ENCODE measurements around the gene GAS6.

The GAS6 gene

DNA sequence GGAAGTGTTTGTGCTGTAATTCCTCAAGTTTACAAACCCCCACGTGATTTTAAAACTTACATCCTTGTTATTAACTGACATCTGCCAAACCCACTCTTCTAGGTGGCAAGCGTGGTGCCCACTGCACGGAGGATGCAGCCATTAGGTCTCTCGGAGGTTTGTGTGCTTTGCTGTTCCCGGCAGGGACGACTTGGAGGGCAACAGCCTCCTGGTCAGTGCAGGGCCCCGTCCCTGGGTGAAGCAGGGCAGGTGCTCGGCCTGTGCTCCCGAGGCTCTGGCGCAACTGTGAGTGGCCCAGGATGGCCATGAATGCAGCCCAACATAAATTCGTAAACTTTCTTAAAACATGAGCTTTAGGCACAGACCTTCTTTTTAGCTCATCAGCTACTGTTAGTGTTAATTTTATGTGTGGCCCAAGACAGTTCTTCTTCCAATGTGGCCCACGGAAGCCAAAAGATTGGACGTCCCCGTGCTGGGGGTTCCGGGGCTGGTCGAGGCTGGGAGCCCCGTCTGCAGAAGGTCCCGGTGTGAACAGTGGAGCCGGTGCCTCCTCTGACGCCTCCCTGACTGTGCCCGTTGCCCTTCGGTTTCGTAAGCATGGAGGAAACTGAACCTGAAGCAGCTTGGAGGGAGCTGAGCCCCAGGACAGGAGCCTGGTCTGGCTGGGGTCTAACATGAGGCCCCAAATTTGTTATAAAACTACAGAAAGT is 11.9 kb downstream of the GAS6 start:
- DNase-seq (ENCODE audit: low read depth in 2 of 2): no peak

- no peak for DNase-seq (ENCODE audit: low read depth in 2 of 2)
These were observed 12.4 kb downstream of the GAS6 start for GRCh38 chr13:113851480-113851803.

GRCh38 chr13:113850722-113851479 is 13.0 kb downstream of the GAS6 start:
- no peak for DNase-seq (ENCODE audit: low read depth in 2 of 2)

DNA sequence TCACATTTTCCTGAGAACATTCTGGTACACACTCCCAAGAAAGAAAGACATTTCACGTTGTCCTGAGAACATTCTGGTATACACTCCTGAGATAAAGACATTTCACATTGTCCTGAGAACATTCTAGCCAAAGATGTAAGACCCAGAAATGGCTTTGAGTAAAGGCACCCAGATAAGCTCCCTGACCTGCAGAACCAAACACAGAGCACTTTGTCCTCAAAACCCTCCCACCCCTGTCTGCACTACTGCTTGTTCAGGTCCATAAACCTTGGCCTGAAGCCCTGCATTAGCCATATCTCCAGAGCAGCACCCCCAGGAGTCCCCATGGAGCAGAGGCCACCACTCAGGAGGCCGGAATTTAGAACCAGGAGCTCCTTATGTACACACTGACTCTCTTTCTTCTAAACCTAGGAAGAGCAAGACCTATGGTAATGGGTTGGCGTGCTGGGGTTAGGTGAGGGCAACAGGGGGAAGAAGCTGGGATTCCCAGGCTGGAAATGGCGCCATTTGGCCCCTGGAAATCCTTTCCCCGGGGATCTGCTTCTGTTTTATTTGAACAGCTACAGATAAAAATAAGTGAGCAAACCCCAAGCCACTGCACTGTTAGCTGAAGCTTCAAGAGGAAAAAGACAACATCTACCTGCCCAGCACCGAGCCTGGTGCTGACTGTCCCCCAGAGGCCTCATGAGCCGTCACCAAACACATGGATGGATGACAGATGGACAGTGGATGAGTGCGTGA is 13.7 kb downstream of the GAS6 start:
- DNase-seq (ENCODE audit: low read depth in 2 of 2): no peak

DNA sequence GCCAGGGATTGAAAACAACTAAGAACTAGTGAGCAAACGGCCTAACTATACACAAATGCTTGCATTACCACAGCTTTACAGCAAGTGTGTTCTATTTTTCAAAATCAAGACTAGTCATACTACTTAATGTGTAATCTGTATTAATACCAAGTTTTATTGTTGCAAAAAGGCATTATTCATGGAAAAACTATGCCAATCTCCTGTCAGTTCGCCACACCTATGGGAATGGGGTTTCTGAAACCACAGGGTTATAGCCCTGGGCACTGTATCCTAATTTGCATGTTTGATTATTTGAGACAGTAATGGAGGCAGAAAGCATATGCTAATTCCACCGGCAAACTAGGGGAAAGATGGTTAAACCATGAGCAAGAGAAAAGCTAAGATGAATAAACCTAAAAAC is 14.3 kb downstream of the GAS6 start:
- DNase-seq (ENCODE audit: low read depth in 2 of 2): no peak

DNA sequence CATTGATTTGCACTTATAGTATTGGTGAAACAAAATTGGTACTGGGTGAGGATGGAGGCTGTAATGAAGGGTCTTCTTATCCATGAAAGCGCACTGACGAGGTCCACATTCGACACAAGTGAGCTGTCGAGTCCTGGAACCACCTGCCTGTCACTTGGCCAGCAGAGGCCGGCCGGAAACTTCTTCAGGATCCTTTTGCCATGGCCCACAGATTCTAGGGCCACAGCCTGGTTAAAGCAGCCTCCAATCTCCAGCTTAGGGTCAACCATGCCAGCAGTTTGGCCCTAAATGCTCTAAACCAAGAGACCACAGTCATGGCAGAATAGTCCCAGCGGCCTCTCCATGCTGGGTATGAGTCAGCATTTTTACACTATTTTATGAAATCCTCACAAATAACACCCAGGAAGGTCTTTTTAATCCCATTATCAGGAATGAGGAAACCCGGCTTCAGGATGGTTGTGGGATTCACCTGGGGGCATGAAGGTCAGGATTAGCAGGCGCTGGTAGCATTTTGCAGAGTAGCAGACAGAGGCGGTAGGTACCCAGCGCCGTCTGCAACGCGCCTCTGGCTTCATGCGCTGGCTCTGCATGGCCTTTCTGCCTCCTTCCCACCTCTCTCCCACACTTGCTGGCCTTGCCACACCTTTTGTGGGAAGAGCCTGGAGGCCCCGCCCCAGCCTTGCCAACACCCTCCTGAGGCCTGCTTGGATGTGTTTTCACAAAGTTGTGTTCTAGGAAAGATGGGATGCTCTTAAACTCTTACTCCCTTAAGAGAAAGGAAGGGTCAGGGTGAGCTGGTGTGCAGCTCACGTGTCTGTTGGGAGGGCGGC is 15.2 kb downstream of the GAS6 start:
- no peak for DNase-seq (ENCODE audit: low read depth in 2 of 2)

DNA sequence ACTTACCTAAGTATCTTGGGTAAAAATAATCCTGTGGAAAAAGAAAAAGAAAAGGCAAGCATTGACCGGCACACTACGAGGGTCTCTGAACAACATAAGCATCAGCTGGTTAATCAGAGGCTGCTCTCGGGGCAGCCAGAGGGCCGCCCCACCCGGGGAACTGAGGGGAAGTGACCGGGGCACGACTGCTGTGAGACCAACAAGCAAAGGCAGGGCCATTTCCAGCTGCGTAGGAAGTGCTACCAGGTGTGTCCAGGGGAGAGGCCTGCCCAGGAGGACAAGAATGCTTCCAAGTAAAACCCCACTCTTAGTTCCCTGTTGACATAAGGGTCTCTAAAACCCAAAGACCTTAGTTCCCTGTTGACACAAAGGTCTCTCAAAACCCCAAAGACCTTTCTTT is 15.9 kb downstream of the GAS6 start:
- no peak for DNase-seq (ENCODE audit: low read depth in 2 of 2)

DNA sequence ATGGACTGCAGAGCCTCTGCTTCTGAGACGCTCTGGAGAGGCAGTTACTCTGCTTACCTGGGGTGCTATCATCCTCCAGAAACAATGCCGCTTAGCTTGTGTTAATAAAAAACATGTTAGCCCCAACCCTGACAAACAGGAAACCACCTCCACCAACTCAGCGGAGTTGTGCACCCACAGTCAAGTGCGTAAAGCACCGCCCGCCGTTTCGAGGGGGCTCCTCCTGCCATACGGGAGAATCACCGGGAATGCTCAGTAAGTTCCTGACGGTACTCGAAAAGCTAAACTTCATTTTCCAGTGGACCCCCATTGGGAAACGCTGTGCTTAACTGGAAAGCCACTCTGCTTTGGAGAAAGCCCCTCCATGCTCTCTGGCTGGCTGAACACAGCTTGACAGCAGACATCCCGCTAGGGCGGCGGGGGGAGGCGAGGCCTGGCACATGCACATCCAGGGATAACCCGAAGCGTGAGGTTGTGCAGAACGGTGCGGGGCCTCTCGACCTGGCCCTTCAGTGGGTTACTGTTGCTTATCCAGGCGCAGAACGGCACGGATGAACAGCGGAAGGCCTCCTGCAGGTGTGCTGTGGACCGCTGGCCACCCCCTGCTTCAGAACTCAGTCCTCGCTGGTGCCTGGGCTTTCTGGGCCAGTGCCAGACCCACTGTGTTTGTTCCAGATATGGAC is 17.1 kb downstream of the GAS6 start:
- DNase-seq (ENCODE audit: low read depth in 2 of 2): no peak

GRCh38 chr13:113845723-113846635 is 17.9 kb downstream of the GAS6 start:
- no peak for DNase-seq (ENCODE audit: low read depth in 2 of 2)

DNA sequence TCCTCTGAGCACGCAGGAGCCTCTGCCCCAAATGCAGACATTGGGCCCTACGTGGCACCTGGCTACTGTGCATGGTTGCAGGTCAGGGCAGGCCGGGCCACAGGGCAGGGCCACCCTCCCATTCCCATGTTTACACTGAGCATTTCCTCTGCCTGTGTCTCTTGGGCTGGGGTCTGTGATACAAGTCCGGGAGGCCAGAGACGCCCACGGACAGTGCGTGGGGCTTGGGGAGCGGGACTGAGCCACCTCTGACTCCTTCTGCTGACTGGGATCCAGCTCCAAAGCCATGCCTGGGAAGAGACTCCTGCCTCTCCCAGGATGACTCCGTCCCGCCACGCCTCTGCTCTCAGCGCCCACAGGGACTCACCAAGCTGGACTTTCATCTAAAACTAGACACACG is 18.8 kb downstream of the GAS6 start:
- no peak for DNase-seq (ENCODE audit: low read depth in 2 of 2)

DNA sequence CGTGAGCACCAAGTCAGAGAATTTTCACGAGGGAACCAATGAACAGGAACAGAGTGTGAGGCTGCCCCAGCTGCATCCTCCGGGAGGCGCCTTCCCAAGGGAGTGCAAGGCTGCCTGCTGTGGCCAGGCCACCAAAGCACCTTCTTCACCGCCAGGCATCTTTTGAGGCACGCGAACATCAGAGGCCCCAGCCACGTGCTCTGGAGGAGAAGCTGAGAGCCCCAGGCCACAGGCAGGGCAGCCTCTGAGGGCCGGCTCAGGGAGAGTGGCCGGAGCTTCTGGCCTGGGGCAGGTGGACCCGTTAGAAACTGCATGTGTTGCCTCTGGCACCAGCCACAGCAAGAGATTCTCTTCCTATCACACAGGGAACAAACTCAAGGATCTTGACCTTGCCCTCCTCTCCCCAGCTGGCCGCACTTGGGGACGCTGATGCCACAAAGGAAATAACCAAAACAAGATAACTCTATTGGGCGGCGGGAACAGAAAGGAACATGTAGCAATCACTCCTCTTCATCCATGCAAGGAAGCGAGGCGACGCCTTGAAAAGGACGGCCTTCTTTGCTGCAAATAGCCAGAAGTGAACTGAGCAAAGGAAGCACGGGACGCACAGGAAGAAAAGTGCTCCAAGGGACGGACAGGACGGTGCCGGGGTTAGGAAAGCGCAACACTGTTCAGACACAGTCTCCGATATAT is 19.9 kb downstream of the GAS6 start:
- no peak for DNase-seq (ENCODE audit: low read depth in 2 of 2)

GRCh38 chr13:113843063-113843654 is 20.7 kb downstream of the GAS6 start:
- no peak for DNase-seq (ENCODE audit: low read depth in 2 of 2)

GRCh38 chr13:113842336-113843062 is 21.4 kb downstream of the GAS6 start:
- DNase-seq (ENCODE audit: low read depth in 2 of 2): no peak

DNA sequence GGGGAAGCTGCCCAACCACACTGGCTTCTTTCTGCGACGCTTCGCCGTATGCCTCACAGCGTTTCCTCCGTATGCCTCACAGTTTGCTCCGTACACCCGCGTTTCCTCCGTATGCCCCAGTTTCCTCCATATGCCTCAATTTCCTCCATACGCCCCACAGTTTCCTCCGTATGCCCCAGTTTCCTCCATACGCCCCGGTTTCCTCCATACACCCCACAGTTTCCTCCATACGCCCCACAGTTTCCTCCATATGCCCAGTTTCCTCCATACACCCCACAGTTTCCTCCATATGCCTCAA is 22.6 kb downstream of the GAS6 start:
- no peak for DNase-seq (ENCODE audit: low read depth in 2 of 2)

- no peak for DNase-seq (ENCODE audit: low read depth in 2 of 2)
These were observed 23.1 kb downstream of the GAS6 start for GRCh38 chr13:113840541-113841352.

DNA sequence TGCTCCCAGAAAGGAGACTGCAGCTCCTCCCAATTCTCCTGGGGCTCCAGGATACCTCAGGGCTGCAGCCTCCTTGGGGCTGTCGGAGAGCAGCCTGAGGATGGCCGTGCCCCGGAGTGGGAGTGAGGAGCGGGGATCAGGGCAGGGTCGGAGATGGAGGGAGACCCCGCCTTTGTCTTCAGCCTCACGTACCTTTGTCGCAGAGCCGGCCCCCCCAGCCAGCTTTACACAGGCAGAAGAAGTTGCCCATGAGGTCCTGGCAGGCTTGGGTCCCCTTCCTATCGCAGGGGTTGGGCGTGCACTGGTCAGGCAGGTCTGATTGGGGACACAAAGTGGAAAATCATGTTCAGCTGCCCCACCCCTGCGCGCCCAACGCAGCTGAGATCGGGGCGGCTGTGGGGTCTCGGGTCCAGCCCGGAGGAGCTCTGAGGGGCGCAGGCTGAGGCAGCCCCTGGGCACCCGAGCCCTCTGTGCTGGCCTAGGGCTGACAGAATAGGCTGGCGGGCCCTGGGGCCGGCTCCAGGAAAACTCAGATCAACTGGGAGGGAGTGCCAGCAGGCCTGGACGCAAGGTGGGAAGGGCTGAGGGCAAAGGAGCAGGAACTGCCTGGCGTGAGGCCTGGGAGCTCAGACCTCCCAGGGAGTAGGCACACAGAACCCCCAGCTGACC is 24.2 kb downstream of the GAS6 start:
- DNase-seq (ENCODE audit: low read depth in 2 of 2): no peak

DNA sequence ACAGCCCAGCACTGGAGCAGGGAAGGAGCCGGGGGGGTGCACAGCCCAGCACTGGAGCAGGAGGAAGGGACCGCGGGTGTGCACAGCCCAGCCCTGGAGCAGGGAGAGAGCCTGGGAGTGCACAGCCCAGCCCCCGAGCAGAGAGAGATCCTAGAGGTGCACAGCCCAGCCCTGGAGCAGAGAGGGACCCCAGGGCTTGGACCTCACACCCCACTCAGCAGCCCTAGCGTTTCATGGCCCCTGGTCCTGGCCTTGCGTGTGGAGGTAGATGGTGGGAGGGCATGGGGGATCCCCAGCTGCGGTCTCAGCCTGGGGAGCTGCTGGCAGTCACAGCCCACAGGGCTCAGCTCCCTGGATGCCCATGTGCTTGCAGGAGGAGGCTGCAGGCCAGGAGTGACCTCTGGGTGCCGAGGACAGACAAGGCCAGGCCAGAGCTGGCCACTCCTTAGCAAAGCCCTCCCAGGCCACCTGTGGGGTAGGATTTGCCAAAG is 25.1 kb downstream of the GAS6 start:
- no peak for DNase-seq (ENCODE audit: low read depth in 2 of 2)
